ENCODE measurements around the gene PLEKHH1. TPM values are rescaled to one million over a fixed set of nuclear protein-coding genes. Genes with fewer than 3 reads are reported as not detected.

Gene PLEKHH1
- total RNA-seq, 2 donors from 2014 or later, result 32.7 to 54.7 TPM

DNA sequence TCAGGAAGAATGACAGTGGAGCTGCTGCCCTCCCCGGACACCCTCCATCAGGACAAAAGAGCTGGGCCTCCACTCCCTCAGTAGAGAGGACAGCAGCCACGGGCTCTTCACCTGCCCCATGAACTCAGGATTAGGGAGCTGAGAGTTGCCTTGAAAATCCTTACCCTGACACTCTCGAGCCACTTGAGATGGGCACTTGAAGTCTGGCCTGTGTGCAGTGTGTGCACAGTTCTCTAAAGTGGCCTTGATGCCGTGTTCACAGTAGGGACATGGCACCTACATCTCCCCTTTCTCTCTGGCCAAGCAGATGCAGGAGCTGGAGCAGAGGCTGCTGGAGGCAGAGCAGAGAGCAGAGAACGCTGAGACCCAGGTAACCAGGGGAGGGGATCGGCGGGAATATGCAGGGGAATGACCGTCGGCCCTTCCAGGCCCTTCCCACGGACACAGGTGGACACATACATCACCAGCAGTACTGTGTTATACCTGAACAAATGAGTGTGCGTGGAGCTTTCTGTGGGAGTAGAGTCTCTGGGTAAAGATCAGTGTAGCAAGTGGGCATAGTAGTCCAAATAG is 22.5 kb downstream of the PLEKHH1 start:
- Histone ChIP-seq H3K9me3 (no peaks in the 10 kb centered on the region), H3K4me3 (no peak overlapping the region), H3K27ac (no peak overlapping the region), H3K27me3 (no peaks in the 10 kb centered on the region), H3K4me1 (peaks cover 8% of the 10 kb centered on the region), H3K36me3 (replicated peaks in 1 of 2; ENCODE audit: insufficient read depth in 1 of 2, low read depth in 2 of 2) (no peaks in the 10 kb centered on the region)
- intact Hi-C loops (cut with DNase I), result no loop called here
- TF ChIP-seq POLR2A (IDR thresholded peaks at IDR 0.05), result no peak
- TF ChIP-seq, protein P1, sequence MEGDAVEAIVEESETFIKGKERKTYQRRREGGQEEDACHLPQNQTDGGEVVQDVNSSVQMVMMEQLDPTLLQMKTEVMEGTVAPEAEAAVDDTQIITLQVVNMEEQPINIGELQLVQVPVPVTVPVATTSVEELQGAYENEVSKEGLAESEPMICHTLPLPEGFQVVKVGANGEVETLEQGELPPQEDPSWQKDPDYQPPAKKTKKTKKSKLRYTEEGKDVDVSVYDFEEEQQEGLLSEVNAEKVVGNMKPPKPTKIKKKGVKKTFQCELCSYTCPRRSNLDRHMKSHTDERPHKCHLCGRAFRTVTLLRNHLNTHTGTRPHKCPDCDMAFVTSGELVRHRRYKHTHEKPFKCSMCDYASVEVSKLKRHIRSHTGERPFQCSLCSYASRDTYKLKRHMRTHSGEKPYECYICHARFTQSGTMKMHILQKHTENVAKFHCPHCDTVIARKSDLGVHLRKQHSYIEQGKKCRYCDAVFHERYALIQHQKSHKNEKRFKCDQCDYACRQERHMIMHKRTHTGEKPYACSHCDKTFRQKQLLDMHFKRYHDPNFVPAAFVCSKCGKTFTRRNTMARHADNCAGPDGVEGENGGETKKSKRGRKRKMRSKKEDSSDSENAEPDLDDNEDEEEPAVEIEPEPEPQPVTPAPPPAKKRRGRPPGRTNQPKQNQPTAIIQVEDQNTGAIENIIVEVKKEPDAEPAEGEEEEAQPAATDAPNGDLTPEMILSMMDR (IDR thresholded peaks at IDR 0.05), result no peak
- ATAC-seq, result no peak
- 81 to 88% methylated on average over 9 to 11 of the region's 11 CpGs for WGBS, 2 donors
- DNase-seq, result no peak

DNA sequence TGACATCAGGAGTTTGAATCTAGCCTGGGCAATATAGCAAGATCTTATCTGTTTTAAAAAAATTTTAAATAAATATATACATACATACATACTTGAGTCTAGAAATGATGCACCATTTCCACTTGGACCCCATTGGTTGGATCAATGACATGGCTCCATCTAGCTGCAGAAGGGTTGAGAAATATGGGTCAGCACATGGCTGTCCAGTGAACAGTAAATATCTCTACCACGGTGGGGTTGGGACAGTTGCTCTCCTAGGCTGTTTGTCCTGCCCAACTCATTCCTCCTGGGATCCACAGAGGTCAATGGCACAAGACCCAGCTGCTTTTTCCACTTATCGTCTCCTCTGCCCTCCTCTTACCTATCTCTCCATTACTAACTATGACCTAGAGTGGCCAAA is 23.6 kb downstream of the PLEKHH1 start:
- Histone ChIP-seq H3K27me3 (no peaks in the 10 kb centered on the region), H3K4me1 (peaks cover 8% of the 10 kb centered on the region), H3K9me3 (no peaks in the 10 kb centered on the region), H3K4me3 (no peak overlapping the region), H3K36me3 (replicated peaks in 1 of 2; ENCODE audit: insufficient read depth in 1 of 2, low read depth in 2 of 2) (no peaks in the 10 kb centered on the region), H3K27ac (no peak overlapping the region)
- intact Hi-C loops (cut with DNase I), result no loop called here
- no peak for DNase-seq
- no peak for ATAC-seq
- 73 to 77% methylated on average over 2 of the region's 2 CpGs for WGBS, 2 donors
- TF ChIP-seq, protein P1 (IDR thresholded peaks at IDR 0.05), result no peak
- TF ChIP-seq POLR2A (IDR thresholded peaks at IDR 0.05), result no peak

DNA sequence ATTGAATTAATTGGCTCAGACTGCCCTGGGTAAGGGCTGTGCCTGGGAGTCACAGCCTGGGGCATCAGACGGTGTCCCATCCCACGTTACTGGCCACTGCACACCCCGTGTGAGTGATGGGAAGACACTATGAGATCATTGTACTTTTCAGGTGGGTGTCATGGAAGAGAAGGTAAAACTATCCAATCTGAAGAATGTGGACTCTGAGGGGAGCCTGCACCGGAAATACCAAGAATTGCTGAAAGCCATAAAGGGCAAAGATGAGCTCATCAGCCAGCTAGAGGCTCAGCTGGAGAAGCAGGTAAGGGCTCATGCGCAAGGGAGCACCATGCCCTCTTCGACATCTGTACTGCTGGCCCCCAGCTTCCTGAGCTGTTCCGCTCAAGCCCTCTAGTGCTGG is 24.0 kb downstream of the PLEKHH1 start:
- intact Hi-C loops (cut with DNase I), result no loop called here
- ATAC-seq, result no peak
- Histone ChIP-seq H3K27ac (no peak overlapping the region), H3K27me3 (no peaks in the 10 kb centered on the region), H3K4me3 (no peak overlapping the region), H3K4me1 (peaks cover 8% of the 10 kb centered on the region), H3K9me3 (no peaks in the 10 kb centered on the region), H3K36me3 (replicated peaks in 1 of 2; ENCODE audit: insufficient read depth in 1 of 2, low read depth in 2 of 2) (no peaks in the 10 kb centered on the region)
- WGBS, 2 donors, result 88 to 89% methylated on average over 7 of the region's 7 CpGs
- no peak for DNase-seq
- TF ChIP-seq POLR2A (IDR thresholded peaks at IDR 0.05), result no peak
- TF ChIP-seq, protein P1 (IDR thresholded peaks at IDR 0.05), result no peak

DNA sequence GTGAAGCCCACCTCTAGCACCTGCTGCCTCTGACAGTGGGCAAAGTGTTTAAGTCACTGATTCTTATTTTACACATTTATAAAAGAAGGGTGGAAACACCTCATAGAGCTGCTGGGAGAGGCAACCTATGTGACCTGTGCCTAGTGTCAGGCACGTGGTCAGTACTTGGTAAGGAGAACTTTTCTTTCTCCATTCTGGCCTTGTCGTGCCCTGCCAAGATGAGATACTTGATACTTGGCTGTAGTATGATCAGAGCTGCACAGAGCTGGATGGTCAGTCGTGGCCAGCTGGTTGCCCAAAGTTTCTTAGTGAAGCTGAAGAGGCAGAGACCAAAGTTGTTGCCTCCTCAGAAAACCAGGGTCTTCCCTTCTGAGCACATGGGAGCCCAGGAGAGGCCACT is 24.6 kb downstream of the PLEKHH1 start:
- intact Hi-C loops (cut with DNase I), result no loop called here
- WGBS, 2 donors, result 83 to 92% methylated on average over 3 of the region's 3 CpGs
- ATAC-seq, result no peak
- DNase-seq, result no peak
- no peak overlapping the region for H3K4me3 ChIP-seq
- peaks cover 0 to under 1% of the 10 kb centered on the region in 2 donors for H3K36me3 ChIP-seq (replicated peaks in 1 of 2; ENCODE audit: insufficient read depth in 1 of 2, low read depth in 2 of 2)
- TF ChIP-seq, protein P1 (IDR thresholded peaks at IDR 0.05), result no peak
- TF ChIP-seq POLR2A (IDR thresholded peaks at IDR 0.05), result no peak
- no peaks in the 10 kb centered on the region for H3K9me3 ChIP-seq
- no peaks in the 10 kb centered on the region for H3K27me3 ChIP-seq
- no peak overlapping the region for H3K27ac ChIP-seq
- H3K4me1 ChIP-seq, result peaks cover 8% of the 10 kb centered on the region

DNA sequence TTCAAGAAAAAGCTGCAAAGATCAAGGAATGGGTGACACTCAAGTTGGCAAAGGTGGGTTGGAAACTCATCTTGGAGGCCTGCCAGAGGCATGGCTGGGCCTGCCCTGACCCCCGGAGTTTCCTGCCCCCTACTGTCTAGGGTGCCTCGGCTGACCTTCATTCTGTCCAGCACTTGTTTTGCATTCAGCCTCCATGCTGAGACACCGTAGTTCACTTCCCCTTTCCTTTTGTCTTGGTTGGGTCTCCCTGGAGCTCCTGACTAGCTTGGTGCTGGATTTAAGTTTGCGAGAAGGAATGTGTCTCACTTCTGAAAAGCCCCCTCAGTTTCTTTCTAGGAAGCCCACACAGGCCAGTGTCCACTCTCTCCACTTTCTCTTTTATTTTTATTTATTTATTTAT is 26.5 kb downstream of the PLEKHH1 start:
- Histone ChIP-seq H3K27me3 (no peaks in the 10 kb centered on the region), H3K36me3 (replicated peaks in 1 of 2; ENCODE audit: insufficient read depth in 1 of 2, low read depth in 2 of 2) (peaks cover 0 to 3% of the 10 kb centered on the region in 2 donors), H3K4me1 (no peaks in the 10 kb centered on the region), H3K4me3 (no peak overlapping the region), H3K9me3 (no peaks in the 10 kb centered on the region), H3K27ac (no peak overlapping the region)
- DNase-seq (no peak), ATAC-seq (no peak)
- 55 to 64% methylated on average over 4 of the region's 4 CpGs for WGBS, 2 donors
- no peak for TF ChIP-seq POLR2A (IDR thresholded peaks at IDR 0.05)
- TF ChIP-seq, protein P1 (IDR thresholded peaks at IDR 0.05), result no peak
- intact Hi-C loops (cut with DNase I), result no loop called here
